PFSK-1 (cell line): ENCODE data around the gene DACT3.

Experiments used
- FOXP2 ChIP-seq: optimal IDR thresholded peaks from 2 replicates; pipeline ENCODE3; 2011; ENCODE audit warnings: borderline replicate concordance, control low read depth, inconsistent platforms; ENCODE audit not compliant: insufficient read depth; ENCODE audit errors: extremely low read length, extremely low read depth
- POLR2AphosphoS5 ChIP-seq: IDR thresholded peaks from 2 replicates; pipeline ENCODE4 v1.6.1; 2012; ENCODE audit warnings: low read depth, mild to moderate bottlenecking, control low read depth, low read length, moderate library complexity
- REST ChIP-seq, 2 experiments: IDR thresholded peaks; 2 replicates each; pipeline versions ENCODE4 v1.6.1 to v1.8.0; 2011 to 2012; ENCODE audit warnings: low read depth in 2 of 2, low read length in 2 of 2, control low read depth in 1 of 2, inconsistent platforms in 1 of 2, mild to moderate bottlenecking in 1 of 2, moderate library complexity in 1 of 2; ENCODE audit not compliant: insufficient read depth in 1 of 2
- SIN3A ChIP-seq: IDR thresholded peaks from 2 replicates; pipeline ENCODE4 v1.6.1; 2012; ENCODE audit warnings: mild to moderate bottlenecking, low read length, moderate library complexity, borderline replicate concordance; ENCODE audit not compliant: insufficient read depth
- TAF1 ChIP-seq: IDR thresholded peaks from 2 replicates; pipeline ENCODE4 v1.6.1; 2012; ENCODE audit warnings: low read length, control low read depth, borderline replicate concordance; ENCODE audit not compliant: insufficient read depth

The DACT3 gene

GRCh38 chr19:46685189-46685588 is 24.2 kb upstream of the DACT3 start:
- TF ChIP-seq REST (IDR thresholded peaks at IDR 0.05; ENCODE audit: insufficient read depth in 1 of 2, low read depth in 2 of 2, low read length in 2 of 2) (no peak), POLR2AphosphoS5 (no peak), SIN3A (no peak), TAF1 (no peak), FOXP2 (no peak)

- no peak for TF ChIP-seq REST (IDR thresholded peaks at IDR 0.05; ENCODE audit: insufficient read depth in 1 of 2, low read depth in 2 of 2, low read length in 2 of 2)
- no peak for TF ChIP-seq FOXP2
- TF ChIP-seq SIN3A: no peak
- no peak for TF ChIP-seq POLR2AphosphoS5
Observed at GRCh38 chr19:46678110-46678732, 17.2 kb upstream of the DACT3 start.

- TF ChIP-seq REST (IDR thresholded peaks at IDR 0.05; ENCODE audit: insufficient read depth in 1 of 2, low read depth in 2 of 2, low read length in 2 of 2): no peak
- no peak for TF ChIP-seq SIN3A
- no peak for TF ChIP-seq TAF1
- TF ChIP-seq FOXP2: no peak
- TF ChIP-seq POLR2AphosphoS5: no peak
Observed at GRCh38 chr19:46674416-46675178, 13.6 kb upstream of the DACT3 start.

- TF ChIP-seq SIN3A (no peak), REST (IDR thresholded peaks at IDR 0.05; ENCODE audit: insufficient read depth in 1 of 2, low read depth in 2 of 2, low read length in 2 of 2) (no peak)
Observed at GRCh38 chr19:46670813-46671212, 9.8 kb upstream of the DACT3 start.
